SK-N-MC (cell line): Measurements from ENCODE around the gene PARK7.

Experiments used
- EZH2 ChIP-seq: fragments of 200-600 bp; sonication (generic); IDR thresholded peaks from one replicate; pipeline ENCODE4 v1.6.1; 2017; ENCODE audit warnings: antibody characterized with exemption
- POLR2AphosphoS5 ChIP-seq: IDR thresholded peaks from 2 replicates; pipeline ENCODE4 v1.6.1; 2012; ENCODE audit warnings: mild to moderate bottlenecking, low read depth, low read length, borderline replicate concordance

DNA sequence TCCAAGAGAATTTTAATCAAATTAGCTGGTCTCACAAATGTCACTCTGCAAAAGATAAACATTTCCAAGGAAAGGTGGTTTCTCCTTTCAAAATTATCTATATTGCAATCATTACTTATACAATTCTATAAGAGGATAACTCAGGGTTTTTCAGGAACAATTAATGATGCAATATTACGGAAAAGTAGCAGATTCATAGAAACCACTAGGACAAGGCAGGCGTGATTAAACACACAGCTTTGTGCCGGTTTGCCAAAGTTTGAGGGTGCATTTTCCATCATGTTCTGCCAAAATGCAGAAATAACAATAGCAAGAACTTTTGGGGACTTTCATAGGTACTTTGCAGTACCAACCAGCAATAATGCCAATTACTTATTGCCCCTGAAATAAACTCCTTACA is 21.5 kb upstream of the PARK7 start:
- no peak for TF ChIP-seq EZH2
- no peak for TF ChIP-seq POLR2AphosphoS5
